GM23338 (cell line): ENCODE measurements around the gene VAMP3. TPM values are rescaled to one million over a fixed set of nuclear protein-coding genes. Genes with fewer than 3 reads are reported as not detected.

Experiments used
- ATAC-seq: fragments of 200-7000 bp; cut with Tn5 transposase; 3 replicates; pipeline ENCODE4 v1.9.1; 2020
- DNase-seq: peaks from one replicate; pipeline ENCODE4 v3.0.0-alpha.2; 2015; ENCODE audit warnings: low spot score
- H2AFZ ChIP-seq: fragments of 200-600 bp; sonication (generic); 2 replicates; pipeline ENCODE4 v1.8.0; 2016; ENCODE audit warnings: antibody characterized with exemption, mild to moderate bottlenecking, moderate library complexity
- H3F3A ChIP-seq: fragments of 200-600 bp; sonication (generic); replicated peaks from 2 replicates; pipeline ENCODE4 v1.8.0; 2017; ENCODE audit warnings: antibody characterized with exemption, mixed run types, low read depth
- H3K27ac ChIP-seq: fragments of 200-600 bp; sonication (generic); 2 replicates; pipeline ENCODE4 v1.6.1; 2016; ENCODE audit warnings: low read depth
- H3K27me3 ChIP-seq: fragments of 200-600 bp; sonication (generic); 2 replicates; pipeline ENCODE4 v1.8.0; 2016; ENCODE audit warnings: mild to moderate bottlenecking, mixed run types, moderate library complexity; ENCODE audit not compliant: insufficient read depth
- H3K36me3 ChIP-seq: fragments of 200-600 bp; sonication (generic); 2 replicates; pipeline ENCODE4 v1.8.0; 2016; ENCODE audit warnings: mild to moderate bottlenecking; ENCODE audit not compliant: insufficient read depth
- H3K4me1 ChIP-seq: fragments of 200-600 bp; sonication (generic); 2 replicates; pipeline ENCODE4 v1.8.0; 2016; ENCODE audit warnings: mild to moderate bottlenecking, moderate library complexity; ENCODE audit not compliant: insufficient read depth
- H3K4me2 ChIP-seq: fragments of 200-600 bp; sonication (generic); 2 replicates; pipeline ENCODE4 v1.7.1; 2017; ENCODE audit warnings: mixed run types
- H3K4me3 ChIP-seq: fragments of 200-600 bp; sonication (generic); 2 replicates; pipeline ENCODE4 v1.6.1; 2016; ENCODE audit warnings: mixed run types
- H3K79me2 ChIP-seq: fragments of 200-600 bp; sonication (generic); replicated peaks from 2 replicates; pipeline ENCODE4 v1.8.0; 2017; ENCODE audit warnings: mild to moderate bottlenecking; ENCODE audit not compliant: insufficient read depth
- H3K9me2 ChIP-seq: fragments of 200-600 bp; sonication (generic); 2 replicates; pipeline ENCODE4 v1.8.0; 2017; ENCODE audit not compliant: insufficient read depth
- H4K20me1 ChIP-seq: fragments of 200-600 bp; sonication (generic); replicated peaks from 2 replicates; pipeline ENCODE4 v1.8.0; 2017; ENCODE audit warnings: mild to moderate bottlenecking; ENCODE audit not compliant: insufficient read depth
- H3K27ac Mint-ChIP-seq: 2 replicates; pipeline ENCODE4 v1.8.0; 2020; ENCODE audit warnings: inconsistent platforms, mild to moderate bottlenecking, moderate library complexity, mixed read lengths
- H3K27me3 Mint-ChIP-seq: 3 replicates; pipeline ENCODE4 v1.8.0; 2022; ENCODE audit warnings: low read depth, mild to moderate bottlenecking, moderate library complexity, mixed read lengths, inconsistent platforms; ENCODE audit not compliant: insufficient read depth, poor library complexity
- H3K36me3 Mint-ChIP-seq: 3 replicates; pipeline ENCODE4 v1.8.0; 2021; ENCODE audit warnings: low read depth, mild to moderate bottlenecking, inconsistent platforms, moderate library complexity, mixed read lengths
- H3K4me1 Mint-ChIP-seq: 3 replicates; pipeline ENCODE4 v1.8.0; 2020; ENCODE audit warnings: mild to moderate bottlenecking, inconsistent platforms, mixed read lengths
- H3K4me3 Mint-ChIP-seq: 3 replicates; pipeline ENCODE4 v1.8.0; 2021; ENCODE audit warnings: moderate library complexity, mild to moderate bottlenecking, inconsistent platforms, mixed read lengths
- H3K9me3 Mint-ChIP-seq: 3 replicates; pipeline ENCODE4 v1.8.0; 2020; ENCODE audit warnings: moderate library complexity, mild to moderate bottlenecking, inconsistent platforms, mixed read lengths
- CTCF ChIP-seq, 2 experiments: fragments of 200-600 bp in 1 of 2; sonication (generic) in 1 of 2; conservative IDR thresholded peaks; 2 replicates each; pipeline versions ENCODE4 v1.5.1 to v1.6.1; 2016 to 2017; ENCODE audit warnings: antibody characterized with exemption in 2 of 2, low read depth in 2 of 2, mild to moderate bottlenecking in 2 of 2, moderate library complexity in 1 of 2
- ETS1 ChIP-seq: IDR thresholded peaks from 2 replicates; pipeline ENCODE4 v1.6.1; 2016; ENCODE audit warnings: antibody characterized with exemption
- EZH2 ChIP-seq: fragments of 200-600 bp; sonication (generic); IDR thresholded peaks from one replicate; pipeline ENCODE4 v1.8.0; 2017; ENCODE audit warnings: antibody characterized with exemption, mild to moderate bottlenecking, low read depth; ENCODE audit not compliant: unreplicated experiment
- EZH2phosphoT487 ChIP-seq: fragments of 200-600 bp; sonication (generic); IDR thresholded peaks from one replicate; pipeline ENCODE4 v1.8.1; 2018; ENCODE audit warnings: antibody characterized with exemption; ENCODE audit not compliant: unreplicated experiment
- JUNB ChIP-seq: IDR thresholded peaks from one replicate; pipeline ENCODE4 v1.6.1; 2016; ENCODE audit warnings: antibody characterized with exemption; ENCODE audit not compliant: unreplicated experiment
- NANOG ChIP-seq: IDR thresholded peaks from 2 replicates; pipeline ENCODE4 v1.6.1; 2016; ENCODE audit warnings: antibody characterized with exemption, borderline replicate concordance
- POLR2AphosphoS5 ChIP-seq: IDR thresholded peaks from 2 replicates; pipeline ENCODE4 v1.6.1; 2016; ENCODE audit warnings: antibody characterized with exemption, low read depth
- ZNF114 ChIP-seq: fragments of 250-450 bp; sonication (Bioruptor Pico); IDR thresholded peaks from 2 replicates; pipeline ENCODE4 v1.5.0; 2020; ENCODE audit warnings: mild to moderate bottlenecking, moderate library complexity
- ZNF462 ChIP-seq: fragments of 250-450 bp; sonication (Bioruptor Pico); IDR thresholded peaks from 2 replicates; pipeline ENCODE4 v1.5.0; 2020; ENCODE audit warnings: mild to moderate bottlenecking, moderate library complexity
- polyA plus RNA-seq: library from polyadenylated mRNA; unstranded; fragments of >200 nt; fragmentation: Nextera tagmentation; extraction: Ambion mirVana; gene quantifications from 2 replicates; pipeline ENCODE4 v1.2.1, GENCODE V29; 2016
- total RNA-seq: library from RNA; depleted of rRNA; stranded (reverse); fragments of >200 nt; shearing (Covaris generic); gene quantifications from 2 replicates; pipeline ENCODE4 v1.2.3, GENCODE V29; 2014

VAMP3 gene
- total and polyA plus RNA-seq, 2 experiments from 2014 or later: 16.3 to 43.0 TPM

GRCh38 chr1:7732331-7732730, 38.8 kb upstream of the VAMP3 start:
- DNase-seq (no peak), ATAC-seq (no peak)
- H3K9me3 Mint-ChIP-seq: no peaks in the 10 kb centered on the region
- Histone ChIP-seq H3K4me1 (peaks cover 4% of the 10 kb centered on the region; the same call in 1 of the 2 replicates), H3K4me3 (no peak overlapping the region), H4K20me1 (no peaks in the 10 kb centered on the region; the same call in 1 of the 2 replicates), H3K9me2 (no peaks in the 10 kb centered on the region), H3K79me2 (no peaks in the 10 kb centered on the region), H3K27ac (no peak overlapping the region), H3K36me3 (no peaks in the 10 kb centered on the region), H2AFZ (no peak overlapping the region), H3F3A (no peaks in the 10 kb centered on the region), H3K4me2 (no peak overlapping the region), H3K27me3 (no peaks in the 10 kb centered on the region)
- H3K4me3 Mint-ChIP-seq: no peak overlapping the region
- H3K27me3 Mint-ChIP-seq: peaks cover 2% of the 10 kb centered on the region
- TF ChIP-seq CTCF (conservative IDR thresholded peaks at IDR 0.05; ENCODE audit: low read depth in 2 of 2) (no peak), ETS1 (no peak), ZNF114 (CRISPR knock-in tag) (no peak), ZNF462 (CRISPR knock-in tag) (no peak), NANOG (no peak), EZH2 (no peak), EZH2phosphoT487 (no peak), JUNB (no peak), POLR2AphosphoS5 (no peak)
- no peak overlapping the region for H3K27ac Mint-ChIP-seq
- peaks cover 6% of the 10 kb centered on the region; the same call in 1 of the 3 replicates for H3K36me3 Mint-ChIP-seq
- H3K4me1 Mint-ChIP-seq: peaks cover 8% of the 10 kb centered on the region
